Measurements from ENCODE around the gene ACHE.

GRCh38 chr7:100914879-100915447, 19.3 kb upstream of the ACHE start:
- TF ChIP-seq CTCF (conservative IDR thresholded peaks at IDR 0.05 in 1 of 2, IDR thresholded peaks at IDR 0.05 in 1 of 2; ENCODE audit: low read depth in 1 of 2, low read length in 2 of 2) (no peak), EZH2 (IDR thresholded peaks at IDR 0.05; ENCODE audit: low read length, missing control alignments) (no peak)
